ENCODE results near the gene IL10RB.
A peak's percentile ranks its signal among the peaks of the same experiment; 100 is the strongest.

Gene IL10RB

DNA sequence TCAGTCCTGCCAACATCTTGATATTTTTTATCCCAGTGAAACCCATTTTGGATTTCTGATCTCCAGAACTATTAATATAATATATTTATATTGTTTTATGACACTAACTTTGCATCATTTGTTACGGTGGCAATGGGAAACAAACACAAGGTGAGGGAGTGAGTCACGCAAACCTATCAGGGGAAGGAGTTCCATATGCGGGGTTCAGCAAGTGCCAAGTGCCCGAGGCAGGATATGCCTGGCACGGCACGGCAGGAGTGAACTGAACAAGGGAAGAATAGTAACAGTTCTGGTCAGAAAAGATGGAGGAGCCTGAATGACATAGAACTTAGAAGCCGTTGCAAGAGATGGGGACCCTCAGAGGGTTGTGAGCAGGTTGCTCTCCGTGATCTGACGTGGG is 7.7 kb upstream of the IL10RB start:
- Histone ChIP-seq H3K9me3 (ENCODE audit: control insufficient read depth, insufficient read depth, low read length) (no peaks in the 10 kb centered on the region), H3K4me3 (ENCODE audit: low read depth, low read length) (no peak overlapping the region), H3K9ac (ENCODE audit: low read depth, low read length) (no peak overlapping the region), H3K36me3 (ENCODE audit: control insufficient read depth, insufficient read depth, low read length) (peaks cover 12% of the 10 kb centered on the region), H3K27me3 (ENCODE audit: control insufficient read depth, insufficient read depth, low read length) (no peaks in the 10 kb centered on the region), H3K4me1 (ENCODE audit: control insufficient read depth, insufficient read depth, low read length) (no peaks in the 10 kb centered on the region)

- Histone ChIP-seq H3K9me3 (ENCODE audit: control insufficient read depth, insufficient read depth, low read length) (no peaks in the 10 kb centered on the region), H3K4me1 (ENCODE audit: control insufficient read depth, insufficient read depth, low read length) (peaks cover 3% of the 10 kb centered on the region), H3K27me3 (ENCODE audit: control insufficient read depth, insufficient read depth, low read length) (no peaks in the 10 kb centered on the region), H3K9ac (ENCODE audit: low read depth, low read length) (no peak overlapping the region), H3K4me3 (ENCODE audit: low read depth, low read length) (no peak overlapping the region), H3K36me3 (ENCODE audit: control insufficient read depth, insufficient read depth, low read length) (peaks cover 12% of the 10 kb centered on the region)
Measured at GRCh38 chr21:33259428-33259827, 6.7 kb upstream of the IL10RB start.

GRCh38 chr21:33259995-33260394 is 6.2 kb upstream of the IL10RB start:
- H3K27me3 ChIP-seq (ENCODE audit: control insufficient read depth, insufficient read depth, low read length): no peaks in the 10 kb centered on the region
- H3K9ac ChIP-seq (ENCODE audit: low read depth, low read length): no peak overlapping the region
- H3K9me3 ChIP-seq (ENCODE audit: control insufficient read depth, insufficient read depth, low read length): no peaks in the 10 kb centered on the region
- H3K36me3 ChIP-seq (ENCODE audit: control insufficient read depth, insufficient read depth, low read length): peaks cover 10% of the 10 kb centered on the region
- no peak overlapping the region for H3K4me3 ChIP-seq (ENCODE audit: low read depth, low read length)
- H3K4me1 ChIP-seq (ENCODE audit: control insufficient read depth, insufficient read depth, low read length): peaks cover 3% of the 10 kb centered on the region

- Histone ChIP-seq H3K4me1 (ENCODE audit: control insufficient read depth, insufficient read depth, low read length) (peaks cover 3% of the 10 kb centered on the region), H3K27me3 (ENCODE audit: control insufficient read depth, insufficient read depth, low read length) (peaks cover 4% of the 10 kb centered on the region), H3K36me3 (ENCODE audit: control insufficient read depth, insufficient read depth, low read length) (peaks cover 10% of the 10 kb centered on the region), H3K4me3 (ENCODE audit: low read depth, low read length) (no peak overlapping the region), H3K9ac (ENCODE audit: low read depth, low read length) (no peak overlapping the region), H3K9me3 (ENCODE audit: control insufficient read depth, insufficient read depth, low read length) (no peaks in the 10 kb centered on the region)
Measured at GRCh38 chr21:33261635-33262034, 4.5 kb upstream of the IL10RB start.

- H3K9me3 ChIP-seq (ENCODE audit: control insufficient read depth, insufficient read depth, low read length): no peaks in the 10 kb centered on the region
- no peak overlapping the region for H3K4me3 ChIP-seq (ENCODE audit: low read depth, low read length)
- H3K9ac ChIP-seq (ENCODE audit: low read depth, low read length): no peak overlapping the region
- H3K27me3 ChIP-seq (ENCODE audit: control insufficient read depth, insufficient read depth, low read length): peaks cover 4% of the 10 kb centered on the region
- peaks cover 5% of the 10 kb centered on the region for H3K36me3 ChIP-seq (ENCODE audit: control insufficient read depth, insufficient read depth, low read length)
- peaks cover 3% of the 10 kb centered on the region for H3K4me1 ChIP-seq (ENCODE audit: control insufficient read depth, insufficient read depth, low read length)
Measured at GRCh38 chr21:33262921-33263320, 3.2 kb upstream of the IL10RB start.

DNA sequence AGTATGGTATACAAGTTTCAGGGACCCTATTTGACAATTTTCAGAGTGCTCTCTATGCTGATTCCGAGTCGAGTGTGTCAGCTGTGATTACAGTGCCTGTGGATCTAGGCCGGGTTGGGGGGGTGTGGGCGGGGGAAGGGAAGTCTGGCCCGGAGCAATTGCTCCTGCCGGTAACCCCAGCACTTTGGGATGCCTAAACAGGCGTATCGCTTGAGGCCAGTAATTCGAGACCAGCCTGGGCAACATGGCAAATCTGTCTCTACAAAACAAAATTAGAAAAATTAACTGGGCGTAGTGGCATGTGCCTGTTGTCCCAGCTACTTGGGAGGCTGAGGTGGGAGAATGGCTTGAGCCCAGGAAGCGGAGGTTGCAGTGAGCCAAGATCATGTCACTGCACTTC is 1.6 kb upstream of the IL10RB start:
- H3K27me3 ChIP-seq (ENCODE audit: control insufficient read depth, insufficient read depth, low read length): peaks cover 4% of the 10 kb centered on the region
- no peak overlapping the region for H3K4me3 ChIP-seq (ENCODE audit: low read depth, low read length)
- H3K4me1 ChIP-seq (ENCODE audit: control insufficient read depth, insufficient read depth, low read length): peaks cover 3% of the 10 kb centered on the region
- no peaks in the 10 kb centered on the region for H3K9me3 ChIP-seq (ENCODE audit: control insufficient read depth, insufficient read depth, low read length)
- H3K36me3 ChIP-seq (ENCODE audit: control insufficient read depth, insufficient read depth, low read length): no peaks in the 10 kb centered on the region
- H3K9ac ChIP-seq (ENCODE audit: low read depth, low read length): no peak overlapping the region

GRCh38 chr21:33265664-33266049 is 510 bp upstream of the IL10RB start:
- H3K4me1 ChIP-seq (ENCODE audit: control insufficient read depth, insufficient read depth, low read length): peaks cover 3% of the 10 kb centered on the region
- H3K9ac ChIP-seq (ENCODE audit: low read depth, low read length): no peak overlapping the region
- H3K36me3 ChIP-seq (ENCODE audit: control insufficient read depth, insufficient read depth, low read length): no peaks in the 10 kb centered on the region
- H3K9me3 ChIP-seq (ENCODE audit: control insufficient read depth, insufficient read depth, low read length): no peaks in the 10 kb centered on the region
- peak overlapping the region; percentile 85 for H3K4me3 ChIP-seq (ENCODE audit: low read depth, low read length)
- H3K27me3 ChIP-seq (ENCODE audit: control insufficient read depth, insufficient read depth, low read length): peaks cover 4% of the 10 kb centered on the region

DNA sequence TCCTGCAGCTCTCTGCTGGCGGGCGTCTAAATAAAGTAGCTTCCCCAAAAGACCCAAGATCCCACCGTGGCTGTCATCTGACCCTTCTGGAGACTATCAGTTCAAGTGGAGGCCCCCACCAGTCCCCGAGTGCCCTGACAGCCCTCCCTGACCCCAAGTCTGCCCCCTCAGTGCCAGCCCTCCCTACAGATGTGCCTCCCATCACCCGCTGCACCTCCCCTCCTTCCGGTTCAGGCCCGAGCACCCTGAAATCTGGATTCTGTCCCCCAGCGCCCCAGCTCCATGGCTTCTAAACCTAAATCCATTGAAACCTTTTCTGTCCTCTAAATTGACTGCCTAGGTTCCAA is 595 bp downstream of the IL10RB start:
- H3K4me3 ChIP-seq (ENCODE audit: low read depth, low read length): peak overlapping the region; percentile 75
- H3K9me3 ChIP-seq (ENCODE audit: control insufficient read depth, insufficient read depth, low read length): no peaks in the 10 kb centered on the region
- H3K27me3 ChIP-seq (ENCODE audit: control insufficient read depth, insufficient read depth, low read length): peaks cover 4% of the 10 kb centered on the region
- peaks cover 3% of the 10 kb centered on the region for H3K4me1 ChIP-seq (ENCODE audit: control insufficient read depth, insufficient read depth, low read length)
- H3K36me3 ChIP-seq (ENCODE audit: control insufficient read depth, insufficient read depth, low read length): no peaks in the 10 kb centered on the region
- peak overlapping the region; percentile 60 for H3K9ac ChIP-seq (ENCODE audit: low read depth, low read length)

DNA sequence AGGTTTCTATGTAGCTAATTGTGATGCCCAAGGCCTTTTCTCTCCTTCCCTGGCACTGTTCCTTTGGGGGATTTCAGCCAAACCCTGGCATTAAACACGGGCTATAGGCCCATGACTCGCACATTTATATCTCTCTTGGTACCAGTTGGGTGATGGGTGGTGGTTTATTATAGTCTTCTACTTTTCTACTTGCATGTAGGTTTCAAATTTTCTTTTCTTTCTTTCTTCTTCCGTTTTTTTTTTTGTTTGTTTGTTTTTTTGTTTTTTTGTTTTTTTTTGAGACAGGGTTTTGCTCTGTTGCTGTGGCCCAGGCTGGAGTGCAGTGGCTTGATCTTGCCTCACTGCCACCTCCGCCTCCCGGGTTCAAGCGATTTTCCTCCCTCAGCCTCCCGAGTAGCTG is 1.1 kb downstream of the IL10RB start:
- Histone ChIP-seq H3K36me3 (ENCODE audit: control insufficient read depth, insufficient read depth, low read length) (no peaks in the 10 kb centered on the region), H3K4me3 (ENCODE audit: low read depth, low read length) (no peak overlapping the region), H3K27me3 (ENCODE audit: control insufficient read depth, insufficient read depth, low read length) (peaks cover 4% of the 10 kb centered on the region), H3K9ac (ENCODE audit: low read depth, low read length) (no peak overlapping the region), H3K9me3 (ENCODE audit: control insufficient read depth, insufficient read depth, low read length) (no peaks in the 10 kb centered on the region), H3K4me1 (ENCODE audit: control insufficient read depth, insufficient read depth, low read length) (peaks cover 3% of the 10 kb centered on the region)

- Histone ChIP-seq H3K9ac (ENCODE audit: low read depth, low read length) (no peak overlapping the region), H3K4me3 (ENCODE audit: low read depth, low read length) (no peak overlapping the region), H3K4me1 (ENCODE audit: control insufficient read depth, insufficient read depth, low read length) (peaks cover 3% of the 10 kb centered on the region), H3K9me3 (ENCODE audit: control insufficient read depth, insufficient read depth, low read length) (no peaks in the 10 kb centered on the region), H3K36me3 (ENCODE audit: control insufficient read depth, insufficient read depth, low read length) (no peaks in the 10 kb centered on the region), H3K27me3 (ENCODE audit: control insufficient read depth, insufficient read depth, low read length) (peaks cover 4% of the 10 kb centered on the region)
Measured at GRCh38 chr21:33268393-33268736, 2.2 kb downstream of the IL10RB start.

DNA sequence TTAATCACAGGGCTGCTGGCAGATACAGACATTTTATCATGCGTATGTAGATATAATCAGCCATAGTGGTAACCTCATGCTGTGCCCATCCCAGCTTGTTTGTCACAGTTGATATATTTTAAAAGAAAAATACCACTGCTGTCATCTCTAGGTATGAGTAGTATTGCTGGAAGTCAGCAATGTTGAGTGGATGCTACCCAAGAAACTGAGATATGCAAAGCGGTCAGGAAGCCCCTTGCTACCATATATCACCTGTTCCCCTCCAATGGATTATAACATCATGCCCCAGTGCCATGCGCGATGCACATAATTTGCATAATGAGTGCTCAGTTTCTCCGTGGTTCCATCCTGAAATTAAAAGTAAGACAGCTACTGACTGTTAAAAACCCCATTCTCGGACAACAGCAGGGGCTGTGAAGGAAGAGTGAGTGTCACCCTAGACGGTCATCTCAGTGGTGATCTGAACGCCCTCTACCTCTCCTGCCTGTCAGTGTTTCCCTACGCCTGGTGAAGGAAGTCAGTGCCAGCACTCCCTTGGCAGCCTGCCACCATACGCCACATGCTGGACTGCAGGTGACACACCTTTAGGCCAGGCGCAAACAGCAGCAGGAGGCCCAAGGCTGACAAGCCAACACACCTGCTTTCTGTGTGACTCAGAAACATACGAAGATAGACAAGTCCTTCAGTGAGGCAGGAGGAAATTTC is 2.7 kb downstream of the IL10RB start:
- Histone ChIP-seq H3K27me3 (ENCODE audit: control insufficient read depth, insufficient read depth, low read length) (peaks cover 4% of the 10 kb centered on the region), H3K36me3 (ENCODE audit: control insufficient read depth, insufficient read depth, low read length) (no peaks in the 10 kb centered on the region), H3K4me1 (ENCODE audit: control insufficient read depth, insufficient read depth, low read length) (peaks cover 3% of the 10 kb centered on the region), H3K4me3 (ENCODE audit: low read depth, low read length) (no peak overlapping the region), H3K9me3 (ENCODE audit: control insufficient read depth, insufficient read depth, low read length) (no peaks in the 10 kb centered on the region), H3K9ac (ENCODE audit: low read depth, low read length) (no peak overlapping the region)

DNA sequence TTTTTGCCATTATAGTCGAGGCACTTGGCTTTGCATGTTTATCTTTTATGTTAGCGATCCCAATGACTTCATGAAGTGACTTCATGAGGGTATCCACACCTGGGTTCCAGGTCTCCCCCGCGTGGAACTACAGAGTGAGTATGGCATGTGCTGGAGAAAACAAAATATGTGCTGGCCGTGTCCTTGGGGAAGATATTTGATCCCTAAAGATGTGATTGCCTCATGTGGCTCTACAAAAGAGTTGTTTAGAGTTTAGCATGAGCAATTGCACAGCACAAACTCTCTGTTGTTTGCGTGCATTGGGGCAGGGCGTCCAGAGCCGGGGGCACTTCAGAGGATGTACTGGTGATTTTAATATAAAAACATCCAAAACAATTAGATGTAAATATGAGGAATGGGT is 4.8 kb downstream of the IL10RB start:
- Histone ChIP-seq H3K9me3 (ENCODE audit: control insufficient read depth, insufficient read depth, low read length) (no peaks in the 10 kb centered on the region), H3K36me3 (ENCODE audit: control insufficient read depth, insufficient read depth, low read length) (no peaks in the 10 kb centered on the region), H3K9ac (ENCODE audit: low read depth, low read length) (no peak overlapping the region), H3K27me3 (ENCODE audit: control insufficient read depth, insufficient read depth, low read length) (no peaks in the 10 kb centered on the region), H3K4me3 (ENCODE audit: low read depth, low read length) (no peak overlapping the region), H3K4me1 (ENCODE audit: control insufficient read depth, insufficient read depth, low read length) (no peaks in the 10 kb centered on the region)
